Upper lobe of left lung (tissue), 4 donors: Measurements from ENCODE around the gene PTCH1.

Experiments
- CTCF ChIP-seq, 6 experiments: fragments of 450-650 bp in 4 of 6; fragments of 200-600 bp in 2 of 6; sonication (generic) in 2 of 6; IDR thresholded peaks; one replicate each; pipeline ENCODE4 v1.5.1; 2016 to 2019; ENCODE audit warnings: antibody characterized with exemption in 6 of 6
- POLR2AphosphoS5 ChIP-seq, 2 donors: sonication (generic); formaldehyde crosslinking; IDR thresholded peaks; one replicate each; pipeline ENCODE4 v1.5.1; 2017; ENCODE audit warnings: antibody characterized with exemption in 2 of 2

GRCh38 chr9:95458666-95459065, 58.1 kb downstream of the PTCH1 start:
- TF ChIP-seq CTCF (IDR thresholded peaks at IDR 0.05) = no peak
- no peak for TF ChIP-seq POLR2AphosphoS5 (IDR thresholded peaks at IDR 0.05)
